NCI-H2029 (cell line): ENCODE results near the gene MDP1.
A peak's percentile ranks its signal among the peaks of the same experiment; 100 is the strongest.

Experiments used
- DNase-seq: peaks from one replicate; lab custom pipeline; 2025; lab: John Stamatoyannopoulos, UW

The MDP1 gene

DNA sequence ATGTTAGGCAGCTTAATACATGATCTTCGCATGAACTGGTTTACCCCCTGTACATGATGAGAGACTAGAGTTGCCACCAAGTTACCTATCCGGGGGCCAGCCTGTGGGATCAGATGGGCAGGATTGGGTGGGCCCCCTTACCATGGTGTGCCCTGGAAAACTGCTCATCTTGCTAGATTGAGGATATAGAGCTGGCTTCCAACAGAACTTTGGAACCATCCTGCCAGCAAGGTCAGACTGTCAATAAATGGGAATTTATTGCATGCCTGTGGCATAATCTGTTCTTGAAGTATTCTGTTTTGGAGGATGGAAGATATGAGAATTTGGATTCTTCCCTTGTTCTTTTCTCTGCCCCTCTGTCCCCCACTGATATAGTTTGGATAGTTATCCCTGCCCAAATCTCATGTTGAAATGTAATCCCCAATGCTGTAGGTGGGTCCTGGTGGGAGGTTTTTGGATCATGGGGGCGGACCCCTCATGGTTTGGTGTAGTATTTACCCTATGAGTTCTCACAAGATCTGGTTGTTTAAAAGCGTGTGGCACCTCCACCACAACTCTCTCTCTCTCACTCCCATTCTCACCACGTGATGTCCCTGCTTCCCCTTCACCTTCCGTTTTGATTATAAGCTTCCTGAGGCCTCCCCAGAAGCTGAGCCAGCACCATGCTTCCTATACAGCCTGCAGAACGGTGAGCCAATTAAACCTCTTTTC is 16.9 kb downstream of the MDP1 start:
- DNase-seq: no peak

DNA sequence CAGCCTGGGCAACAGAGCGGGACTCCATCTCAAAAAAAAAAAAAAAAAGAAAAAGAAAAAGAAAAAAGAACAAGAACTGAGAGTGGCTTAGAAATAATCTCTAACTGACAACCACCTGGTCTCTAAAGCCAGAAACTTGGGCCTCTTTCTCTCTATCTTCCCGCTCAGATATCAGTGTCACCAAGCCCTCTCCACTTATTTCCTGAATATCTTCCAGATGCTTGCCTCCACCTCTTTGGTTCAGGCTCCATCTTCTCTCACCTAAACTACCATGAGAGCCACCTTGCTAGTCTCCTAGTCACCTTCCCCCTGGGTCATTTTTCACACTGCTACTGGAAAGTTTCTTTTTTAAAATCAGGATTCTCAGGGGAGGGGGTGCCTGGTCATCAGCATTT is 18.8 kb downstream of the MDP1 start:
- DNase-seq: no peak

DNA sequence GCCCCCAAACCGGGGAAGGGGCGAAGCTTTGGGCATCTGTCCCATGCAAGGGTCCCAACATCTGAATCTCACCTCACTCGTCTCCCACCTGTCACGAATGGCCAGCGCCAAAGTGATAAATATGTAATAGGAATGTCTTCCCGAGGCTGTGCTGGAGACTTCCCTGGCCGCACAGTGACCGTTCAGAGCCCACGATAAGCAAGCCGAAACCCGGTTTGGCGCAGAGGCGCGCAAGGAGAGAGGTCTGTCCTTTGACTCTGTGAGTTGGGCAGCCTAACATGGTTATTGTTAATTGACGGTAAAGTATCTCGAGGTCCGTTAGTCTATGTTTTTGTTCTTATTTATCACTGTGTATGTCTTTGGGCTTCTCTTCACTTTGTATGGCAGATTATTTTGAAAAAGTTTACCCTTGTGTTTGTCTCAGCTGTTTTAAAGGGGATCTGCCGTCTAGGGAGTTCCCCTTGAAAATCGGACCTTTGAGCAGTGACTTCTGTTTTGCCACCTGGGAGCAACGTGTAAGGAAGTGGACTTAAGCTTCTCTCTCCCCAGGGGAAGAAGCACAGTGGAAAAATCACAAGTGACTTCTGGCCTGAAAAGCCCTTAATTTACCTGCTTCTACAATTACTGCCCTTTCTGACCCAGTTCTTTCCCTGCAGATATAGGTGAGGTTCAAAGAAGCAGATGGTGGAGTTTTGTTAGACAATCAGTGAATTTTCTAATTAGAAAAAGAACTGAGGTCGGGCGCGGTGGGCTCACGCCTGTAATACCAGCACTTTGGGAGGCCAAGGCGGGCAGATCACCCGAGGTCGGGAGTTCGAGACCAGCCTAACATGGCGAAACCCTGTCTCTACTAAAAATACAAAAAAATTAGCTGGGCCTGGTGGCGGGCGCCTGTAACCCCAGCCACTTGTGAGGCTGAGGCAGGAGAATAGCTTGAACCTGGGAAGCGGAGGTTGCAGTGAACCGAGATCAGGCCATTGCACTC is 19.5 kb downstream of the MDP1 start:
- no peak for DNase-seq

DNA sequence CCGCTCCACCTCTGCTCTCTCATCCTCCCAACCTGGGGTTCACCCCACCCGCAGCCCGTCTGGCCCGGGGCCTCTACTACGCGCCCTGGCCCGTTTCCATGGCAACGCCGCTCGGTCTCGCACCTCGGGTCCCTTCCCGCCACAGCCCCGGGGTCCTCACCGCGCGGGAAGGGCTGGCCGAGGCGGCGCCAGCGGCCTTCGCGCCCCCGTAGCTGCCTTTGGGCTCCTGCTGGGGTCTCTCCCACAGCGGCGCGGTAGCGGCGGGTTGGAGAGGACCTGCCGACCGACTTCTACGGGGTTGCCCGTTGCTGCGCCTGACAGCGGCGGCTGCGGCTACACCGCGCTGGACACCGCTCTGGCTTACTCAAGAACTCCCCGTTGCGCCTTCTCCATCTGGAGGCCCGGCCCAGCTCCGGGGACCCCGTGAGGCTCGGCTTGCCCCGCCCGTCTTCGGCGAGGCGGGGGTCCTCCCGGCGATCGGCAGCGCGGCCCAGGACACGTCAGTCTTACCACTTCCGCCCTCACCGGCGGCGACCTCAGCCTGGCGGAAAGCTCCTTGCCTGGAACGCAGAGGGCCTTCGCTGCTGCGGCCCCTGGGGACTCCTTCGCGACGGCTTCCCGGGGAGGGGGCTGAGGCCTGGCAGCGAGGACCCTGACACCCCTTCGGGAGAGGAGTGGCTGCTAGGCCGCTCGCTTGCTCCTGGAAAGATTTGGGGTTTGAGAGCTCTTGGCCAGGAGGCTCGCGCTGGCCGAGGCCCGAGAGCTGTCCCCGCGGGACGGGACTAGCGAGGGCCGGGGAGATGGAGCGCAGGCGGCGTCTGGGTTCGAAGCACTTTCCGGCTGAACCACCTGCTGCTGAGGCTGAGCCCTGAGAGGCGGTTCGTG is 20.4 kb downstream of the MDP1 start, which contains the start of gene TM9SF1:
TM9SF1 (minus strand) TSS at position 256 of the 885 bp plus-strand sequence. CDS start 422 bp downstream, outside the sequence.
- DNase-seq: peak; percentile 61

DNA sequence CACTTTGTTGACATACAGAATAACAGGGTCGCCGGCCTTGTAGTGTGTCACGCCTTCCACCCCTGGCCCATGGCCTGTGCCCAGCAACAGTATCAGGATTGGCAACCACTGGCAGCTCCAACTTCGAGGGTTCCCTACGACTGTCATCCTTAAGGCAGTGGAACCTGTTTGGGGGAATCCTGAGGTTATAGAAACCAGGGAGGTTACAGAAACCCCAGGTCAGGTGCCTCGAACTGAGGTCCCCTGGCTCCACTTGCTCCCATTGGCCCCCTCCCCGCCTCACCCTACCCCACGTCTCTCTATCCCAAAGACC is 21.0 kb downstream of the MDP1 start:
- no peak for DNase-seq

DNA sequence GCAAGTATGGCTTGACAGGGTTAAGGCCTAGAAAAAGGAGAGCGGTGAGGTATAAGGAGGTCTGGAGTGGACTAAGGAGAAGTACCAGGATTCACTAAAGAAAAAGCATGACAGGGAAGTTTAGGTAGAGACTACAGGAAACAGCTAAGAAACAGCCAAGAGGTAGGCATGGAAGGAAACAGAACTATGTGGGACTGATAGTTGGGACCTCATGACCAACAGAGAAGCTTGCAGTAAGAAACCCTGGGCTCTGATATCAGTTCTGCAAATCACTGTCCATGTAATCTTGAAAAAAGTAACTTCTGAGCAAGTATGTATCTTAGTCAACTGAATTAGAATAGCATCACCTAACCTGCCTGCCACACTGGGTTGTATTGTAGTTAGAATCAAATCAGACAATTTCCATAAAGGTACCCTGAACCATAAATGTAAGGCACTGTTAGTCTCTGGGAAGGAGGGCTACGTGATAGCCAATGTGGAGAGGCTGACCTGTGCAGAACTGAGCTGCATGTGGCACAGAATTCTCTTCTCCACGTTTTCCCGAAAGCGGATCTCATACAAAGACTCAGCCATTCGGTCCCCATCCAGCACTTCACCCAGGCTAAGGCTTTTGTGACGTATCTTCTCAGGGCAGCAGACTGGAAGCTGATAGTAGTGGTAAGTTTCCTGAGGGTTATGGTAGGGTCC is 21.5 kb downstream of the MDP1 start:
- DNase-seq: no peak

DNA sequence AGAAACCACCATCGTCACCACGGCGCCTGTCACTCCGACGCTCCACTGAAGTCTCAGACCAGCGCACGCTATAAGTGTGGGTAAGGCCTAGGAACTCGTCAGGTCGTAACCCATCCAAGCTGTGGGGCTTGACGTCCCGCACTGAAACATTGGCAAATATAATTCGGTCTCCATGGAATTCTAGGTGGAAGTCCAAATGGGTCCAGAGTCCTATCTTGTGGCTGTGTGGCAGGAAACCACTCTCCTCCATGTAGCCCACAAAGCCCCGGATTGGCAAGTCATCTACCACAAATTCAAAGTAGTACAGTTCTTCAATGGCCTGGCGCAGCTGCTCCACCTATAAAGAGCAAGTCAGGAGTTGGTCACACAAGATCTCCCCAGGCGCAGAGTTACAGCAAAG is 22.9 kb downstream of the MDP1 start:
- DNase-seq: no peak

DNA sequence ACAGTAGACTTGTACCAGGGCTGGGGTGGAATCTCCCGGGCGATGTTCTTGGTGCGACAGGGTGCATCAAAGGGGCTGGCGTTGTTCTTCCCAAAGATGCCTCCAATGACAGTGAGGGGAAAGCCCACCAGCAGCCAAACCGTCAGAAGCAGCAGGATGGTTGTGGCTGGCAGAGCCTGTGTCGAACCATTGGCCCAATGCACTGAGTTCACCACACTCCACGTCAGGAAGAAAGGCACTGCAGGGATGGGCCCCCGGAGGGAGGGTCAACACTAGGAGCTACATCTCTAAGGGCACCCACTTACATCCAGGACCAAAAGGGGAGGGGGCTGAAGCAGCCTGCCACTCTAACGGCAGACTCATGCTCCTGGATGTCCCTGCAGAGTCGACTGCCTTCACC is 25.4 kb downstream of the MDP1 start:
- no peak for DNase-seq

DNA sequence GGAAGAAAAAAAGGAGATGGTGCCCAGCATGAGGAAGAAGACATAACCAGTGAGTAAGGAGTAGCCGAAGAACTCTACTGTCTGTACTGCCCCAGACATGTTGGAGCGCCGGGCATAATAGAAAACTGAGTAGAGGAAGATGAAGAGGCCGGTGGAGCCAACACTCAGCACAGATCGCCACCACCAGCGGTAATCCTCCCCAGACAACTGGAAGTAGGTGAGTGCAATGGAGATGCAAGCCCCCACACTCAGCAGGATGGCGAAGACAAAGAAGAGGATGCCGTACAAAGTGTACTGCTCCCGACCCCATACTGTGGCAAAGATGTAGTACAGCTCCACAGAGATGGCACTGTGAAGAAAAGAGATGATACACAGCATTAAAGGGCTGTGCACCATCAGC is 26.4 kb downstream of the MDP1 start:
- no peak for DNase-seq

DNA sequence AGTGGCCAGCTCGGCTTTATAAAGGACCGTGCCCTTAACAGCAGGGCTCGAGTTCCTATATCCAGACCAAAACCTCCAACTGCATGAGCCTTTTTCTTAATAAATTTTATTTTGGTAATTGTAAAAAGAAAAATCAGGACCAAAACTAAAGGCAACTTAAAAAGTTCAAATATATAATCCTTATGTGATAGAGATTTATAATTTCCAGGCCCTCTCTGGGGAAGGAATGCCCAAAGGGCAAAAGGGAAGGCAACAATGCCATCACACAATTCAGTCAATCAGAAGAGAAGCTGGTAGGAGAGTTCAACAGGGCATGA is 26.8 kb downstream of the MDP1 start:
- DNase-seq: no peak

DNA sequence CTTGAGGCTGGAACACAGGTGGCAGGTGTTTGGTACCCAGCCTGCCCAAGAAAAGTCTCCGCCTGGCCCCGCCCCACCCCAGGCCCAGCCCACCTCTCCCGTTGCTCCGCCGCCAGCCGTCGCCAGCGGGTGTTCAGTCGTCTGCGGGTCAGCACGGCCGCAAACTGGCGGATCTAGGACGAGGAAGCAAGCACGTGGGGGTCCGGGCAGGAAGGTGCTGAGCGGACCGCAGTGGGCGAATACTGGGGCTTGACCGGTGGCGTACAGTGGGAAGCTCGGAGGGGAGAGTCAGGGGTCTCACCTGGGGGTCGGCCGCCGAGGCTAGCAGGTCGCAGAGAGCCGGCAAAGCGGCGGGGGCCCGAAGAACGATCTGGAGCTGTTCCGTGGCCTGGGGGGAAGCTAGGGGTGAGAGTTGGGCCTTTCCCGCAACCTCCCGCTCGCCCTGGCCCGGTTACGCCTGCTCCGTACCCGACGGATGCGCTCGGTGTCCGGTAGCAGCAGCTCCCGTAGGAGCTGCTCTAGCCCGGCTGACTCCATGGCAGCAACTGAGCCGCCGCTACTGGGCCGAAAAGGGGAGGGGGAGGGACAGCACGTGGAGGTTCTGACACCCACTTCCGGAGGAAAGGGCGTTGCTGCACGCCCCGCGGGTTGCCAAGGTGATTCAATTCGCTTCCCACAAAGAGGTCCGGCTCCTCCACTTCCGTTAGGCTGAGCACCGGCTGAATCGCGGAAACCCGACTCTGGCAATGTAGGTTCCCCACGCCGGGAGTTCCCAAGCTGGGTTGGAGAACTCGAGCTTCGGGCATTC is 27.4 kb downstream of the MDP1 start, which contains the start of gene IPO4:
IPO4 (minus strand) TSS at position 566 of the 808 bp plus-strand sequence; CDS start at position 537, 29 bp downstream.
- peak; percentile 96 for DNase-seq

DNA sequence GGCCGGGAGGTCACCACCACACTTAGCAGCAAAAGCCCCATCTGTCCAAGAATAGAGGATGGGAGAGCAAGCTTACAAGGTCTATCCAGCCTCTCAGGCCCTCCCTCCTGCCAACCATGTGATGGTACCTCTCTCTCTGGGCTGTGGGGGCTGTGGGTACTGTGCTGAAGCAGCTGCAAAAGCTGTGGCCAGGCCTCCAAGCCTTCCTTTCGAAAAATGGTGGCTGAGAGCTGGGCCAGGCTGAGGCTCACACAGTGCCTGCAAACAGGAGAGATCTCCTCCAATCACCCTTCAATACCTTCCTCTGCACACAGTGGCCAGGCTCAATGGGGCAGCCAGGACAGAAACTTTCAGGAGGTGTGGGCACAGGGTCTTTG is 28.3 kb downstream of the MDP1 start:
- no peak for DNase-seq

DNA sequence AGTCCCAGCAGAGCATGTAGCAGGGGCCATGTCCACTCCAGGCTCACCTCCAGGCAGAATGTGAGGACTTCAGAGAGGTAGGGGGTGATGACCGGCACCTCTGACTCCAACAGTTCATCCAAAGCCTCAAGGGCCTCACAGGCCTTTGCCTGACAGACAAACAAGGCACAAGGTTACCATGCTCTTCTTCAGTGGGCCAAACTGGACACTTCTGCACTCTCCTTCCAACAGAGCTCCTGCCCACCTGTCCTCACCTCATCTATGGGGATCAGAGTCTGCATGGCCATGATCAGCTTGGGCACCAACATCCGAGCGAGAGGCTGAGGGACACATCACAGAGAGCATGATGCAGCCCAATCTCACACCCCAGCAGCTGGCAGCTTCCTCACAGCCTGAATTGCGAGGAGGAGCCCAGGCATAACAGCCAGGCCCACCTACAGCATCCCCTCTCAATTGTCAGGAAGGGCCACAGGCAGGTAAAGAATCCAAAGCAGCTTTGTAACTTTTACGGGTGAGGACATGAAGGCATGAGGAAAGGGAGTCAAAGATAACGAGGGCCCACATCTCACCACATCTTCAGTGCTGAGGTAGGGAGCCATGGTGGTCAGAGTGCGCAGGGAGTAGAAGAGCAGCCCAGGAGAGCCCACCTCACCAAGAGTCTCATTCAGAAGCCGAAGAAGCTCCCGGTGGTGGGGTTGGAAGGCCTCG is 28.9 kb downstream of the MDP1 start:
- DNase-seq: no peak

DNA sequence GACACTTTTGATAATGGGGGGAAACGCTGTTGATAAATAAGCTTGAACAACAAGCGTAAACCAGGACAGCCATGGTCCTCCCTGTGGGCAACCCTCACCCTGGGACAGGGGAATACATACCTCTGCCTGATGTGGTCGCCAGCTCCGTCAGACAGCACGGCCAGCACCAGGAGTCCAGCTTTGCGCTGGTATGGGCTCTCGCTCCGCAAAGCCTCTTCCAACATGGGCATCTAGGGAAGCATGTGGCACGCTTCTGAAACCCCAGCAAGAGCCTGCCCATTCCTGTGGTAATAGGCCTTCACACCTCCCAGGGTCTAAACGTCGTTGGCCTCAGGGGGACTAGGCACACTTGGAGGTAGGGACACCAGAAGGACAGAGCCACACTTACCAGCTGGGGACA is 30.1 kb downstream of the MDP1 start:
- no peak for DNase-seq

DNA sequence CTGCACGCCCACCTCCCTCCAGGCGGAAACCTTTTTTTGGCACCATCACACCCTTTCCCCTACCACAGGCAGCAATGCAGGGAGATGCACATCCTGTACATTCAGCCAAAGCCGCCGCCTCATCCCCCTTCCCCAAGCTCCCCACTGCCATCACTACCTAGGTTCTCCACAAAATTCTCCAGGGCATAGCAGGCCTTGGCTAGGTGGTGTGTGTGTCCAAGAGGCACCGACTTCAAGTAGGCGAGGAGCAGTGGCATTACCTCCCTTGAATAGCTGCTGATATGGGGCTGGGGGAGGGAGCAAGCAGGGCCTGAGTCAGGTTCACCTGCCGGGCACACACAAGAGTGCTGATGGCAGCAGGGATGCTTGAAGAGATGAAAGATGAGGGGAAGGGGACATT is 30.8 kb downstream of the MDP1 start:
- no peak for DNase-seq

DNA sequence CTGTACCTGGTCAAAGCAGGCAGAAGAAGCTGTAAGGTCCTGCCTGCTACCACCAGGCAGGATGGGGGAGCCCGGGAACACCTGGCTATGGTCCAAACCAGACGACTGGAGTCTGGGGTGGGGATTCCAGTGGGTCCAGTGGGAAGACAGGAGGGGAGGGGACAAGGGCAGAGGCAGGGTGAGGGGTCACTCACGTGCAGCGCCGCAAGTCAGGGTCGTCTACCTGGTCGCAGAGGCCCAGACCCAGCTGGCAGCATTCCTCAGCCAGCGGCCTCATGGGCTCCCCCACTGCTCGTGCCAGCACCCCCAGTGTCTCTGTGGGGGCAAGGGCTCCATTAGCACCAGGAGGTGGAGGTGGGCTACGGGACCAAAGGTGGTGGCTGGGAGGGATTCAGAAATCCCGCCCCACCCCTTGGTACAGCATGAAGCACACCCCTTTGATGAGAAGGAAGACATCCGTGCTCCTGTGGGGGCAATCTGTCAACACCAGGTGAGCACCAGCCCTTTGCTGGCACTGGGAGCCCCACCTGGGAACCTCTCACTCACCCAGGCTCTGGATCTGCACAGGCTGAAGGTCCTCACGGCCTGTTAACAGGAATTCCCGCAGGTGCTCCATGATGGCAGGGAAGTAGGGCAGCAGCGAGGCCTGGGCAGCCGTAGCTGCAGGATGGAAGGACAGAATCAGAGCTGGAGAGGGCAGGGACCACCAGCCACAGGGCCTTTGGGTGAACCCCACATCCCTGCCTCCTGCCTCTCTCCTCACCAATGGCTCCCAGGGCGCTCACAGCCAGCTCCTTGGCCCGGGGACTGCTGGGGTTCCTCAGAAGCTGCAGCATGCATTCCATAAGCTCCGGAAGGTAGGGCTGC is 31.5 kb downstream of the MDP1 start:
- no peak for DNase-seq

DNA sequence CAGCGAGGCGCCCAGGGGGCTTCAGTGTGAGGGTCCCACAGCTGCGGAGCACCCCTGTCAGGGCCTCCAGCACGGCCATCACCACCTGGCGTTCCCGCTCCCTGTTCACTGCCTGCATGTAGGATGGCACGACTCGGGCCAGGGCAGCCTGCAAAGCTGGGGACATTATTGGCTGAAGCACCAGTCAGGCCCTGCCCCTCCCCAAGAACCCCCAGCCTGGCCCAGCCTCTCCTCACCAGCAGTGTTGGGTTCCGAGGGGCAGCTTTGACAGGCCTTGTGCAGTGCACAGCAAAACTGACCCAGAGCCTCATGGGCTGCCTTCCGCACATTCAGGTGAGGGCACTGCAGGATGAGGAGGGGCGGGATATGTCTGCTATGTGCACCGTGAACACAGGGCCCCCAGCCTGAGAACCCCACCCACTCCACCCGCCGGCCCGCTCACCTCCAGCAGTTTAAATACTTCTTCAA is 32.8 kb downstream of the MDP1 start:
- no peak for DNase-seq

DNA sequence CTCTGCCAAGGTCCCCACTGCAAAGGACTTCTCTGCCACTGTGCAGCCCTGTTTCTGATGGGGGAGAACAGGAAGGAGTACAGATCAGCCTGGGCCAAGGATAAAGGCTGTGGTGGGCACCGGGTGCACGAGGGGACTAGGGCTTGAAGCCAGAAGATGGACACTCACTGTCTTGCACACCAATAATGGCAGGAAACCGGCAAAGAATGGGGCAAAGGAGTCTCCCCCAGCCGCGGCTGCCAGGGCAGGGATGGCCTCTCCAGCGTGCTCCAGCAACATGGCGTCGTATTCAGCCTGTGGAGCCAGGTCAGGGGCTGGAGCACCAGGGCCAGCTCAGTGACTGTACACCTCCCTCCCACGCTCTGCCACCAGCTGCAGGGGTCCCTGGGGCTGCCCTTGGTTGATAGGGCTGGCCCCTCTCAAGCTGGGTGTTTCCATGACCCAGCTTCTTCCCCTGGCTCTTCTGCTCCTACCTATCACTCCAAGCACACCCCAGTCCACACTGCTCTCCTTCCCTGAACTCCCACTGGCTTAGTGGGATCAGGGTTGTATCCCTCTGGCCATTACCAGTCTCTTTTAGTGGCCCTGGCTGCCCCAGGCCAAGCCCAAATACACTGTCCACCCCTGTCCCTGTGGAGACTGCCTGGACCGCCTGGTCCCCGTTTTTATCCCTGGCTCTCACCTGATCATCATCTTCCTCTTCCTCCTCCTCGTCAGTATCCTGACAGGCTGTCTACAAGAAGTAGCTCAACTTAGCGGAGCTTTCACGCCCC is 33.6 kb downstream of the MDP1 start:
- DNase-seq: no peak
